K562 (cell line): ENCODE results near the gene MECP2. TPM values are rescaled to one million over a fixed set of nuclear protein-coding genes. Genes with fewer than 3 reads are reported as not detected.

ENCODE experiments used
- CLOCK ChIP-seq: fragments of 250-450 bp; sonication (Bioruptor Pico); IDR thresholded peaks from 2 replicates; pipeline ENCODE4 v1.4.0; 2020; ENCODE audit warnings: mild to moderate bottlenecking, moderate library complexity, borderline replicate concordance
- CTCFL ChIP-seq: IDR thresholded peaks from 2 replicates; pipeline ENCODE4 v1.6.1; 2011; ENCODE audit warnings: borderline replicate concordance, low read depth, mild to moderate bottlenecking, moderate library complexity, low read length; ENCODE audit not compliant: insufficient read depth, poor library complexity, severe bottlenecking
- FOXJ3 ChIP-seq: sonication (generic); formaldehyde crosslinking; IDR thresholded peaks from 2 replicates; pipeline ENCODE4 v1.4.0; 2020; ENCODE audit warnings: mild to moderate bottlenecking, missing genetic modification reagents
- GABPB2 ChIP-seq: fragments of 250-450 bp; sonication (Bioruptor Pico); conservative IDR thresholded peaks from 2 replicates; pipeline ENCODE4 v1.5.1; 2021; ENCODE audit warnings: mild to moderate bottlenecking
- GMEB1 ChIP-seq: fragments of 250-450 bp; sonication (Bioruptor Pico); IDR thresholded peaks from 2 replicates; pipeline ENCODE4 v1.4.0; 2020; ENCODE audit warnings: mild to moderate bottlenecking
- NCOA2 ChIP-seq, 2 experiments: fragments of 450-650 bp; IDR thresholded peaks; 2 replicates each; pipeline ENCODE4 v1.6.1; 2018; ENCODE audit warnings: mild to moderate bottlenecking in 2 of 2, moderate library complexity in 1 of 2; ENCODE audit not compliant: partially characterized antibody in 2 of 2
- NFRKB ChIP-seq: fragments of 450-650 bp; IDR thresholded peaks from 2 replicates; pipeline ENCODE4 v1.6.1; 2016; ENCODE audit warnings: low read depth
- RCOR1 ChIP-seq, 2 experiments: IDR thresholded peaks; 2 replicates each; pipeline ENCODE4 v1.6.1; 2012; ENCODE audit warnings: low read depth in 2 of 2, low read length in 2 of 2, borderline replicate concordance in 1 of 2, improper control_type of control experiment in 1 of 2
- RREB1 ChIP-seq: fragments of 250-450 bp; sonication (Bioruptor Pico); IDR thresholded peaks from 2 replicates; pipeline ENCODE4 v1.4.0; 2020
- TAF9B ChIP-seq: fragments of 450-650 bp; IDR thresholded peaks from 2 replicates; pipeline ENCODE4 v1.6.1; 2018; ENCODE audit warnings: mild to moderate bottlenecking; ENCODE audit not compliant: partially characterized antibody
- TFAM ChIP-seq: fragments of 250-450 bp; sonication (Bioruptor Pico); conservative IDR thresholded peaks from 2 replicates; pipeline ENCODE4 v1.5.0; 2021; ENCODE audit warnings: mild to moderate bottlenecking, moderate library complexity
- ZNF583 ChIP-seq: fragments of 250-450 bp; sonication (Bioruptor Pico); IDR thresholded peaks from 2 replicates; pipeline ENCODE4 v1.4.0; 2020
- ZNF785 ChIP-seq: fragments of 250-450 bp; sonication (Bioruptor Pico); IDR thresholded peaks from 2 replicates; pipeline ENCODE4 v1.4.0; 2020; ENCODE audit warnings: mild to moderate bottlenecking
- polyA plus RNA-seq, 8 experiments: library from polyadenylated mRNA; depleted of rRNA in 4 of 8; stranded (reverse) in 5 of 8; unstranded in 3 of 8; fragments of >200 nt; fragmentation: Nextera tagmentation in 2 of 8; fragmentation: Illumina TruSeq in 1 of 8; extraction: Ambion mirVana in 2 of 8; extraction: Trizol in 1 of 8; gene quantifications; 2 replicates each; pipeline versions ENCODE4 v1.2.1 to v1.2.3, GENCODE V29; 2011 to 2014; ENCODE audit warnings: inconsistent platforms in 1 of 8, missing spikeins in 1 of 8
- total RNA-seq, 7 experiments: library from RNA; depleted of rRNA in 6 of 7; stranded (reverse); fragments of >200 nt in 6 of 7; fragmentation: Illumina TruSeq in 2 of 7; extraction: Trizol in 2 of 7; gene quantifications; 2 replicates each; pipeline versions ENCODE4 v1.2.1 to v1.2.3, GENCODE V29; 2011 to 2021; ENCODE audit warnings: low replicate concordance in 1 of 7

Gene MECP2
- total and polyA plus RNA-seq, 9 of the 15 experiments (the other 6 are each of a cell fraction or from before 2014, with no cell fraction given): 2.1 to 50.9 (median 30.5) TPM

- TF ChIP-seq ZNF583 (CRISPR knock-in tag): no peak
- peak in 1 of 2 experiments; percentile 87; a peak in 3 of 4 replicates for TF ChIP-seq RCOR1 (IDR thresholded peaks at IDR 0.05; ENCODE audit: borderline replicate concordance in 1 of 2, low read depth in 2 of 2, low read length in 2 of 2)
- TF ChIP-seq NCOA2 (IDR thresholded peaks at IDR 0.05; ENCODE audit: partially characterized antibody in 2 of 2): no peak
- TF ChIP-seq TAF9B: peak; percentile 27
- 0 out of 2 replicates have a peak, but pooled peaks have one; percentile 54 for TF ChIP-seq NFRKB
- TF ChIP-seq GMEB1: no peak
- TF ChIP-seq CTCFL: no peak
- no peak for TF ChIP-seq CLOCK
- TF ChIP-seq ZNF785 (CRISPR knock-in tag): no peak
- no peak for TF ChIP-seq TFAM
- TF ChIP-seq FOXJ3: no peak
- no peak for TF ChIP-seq GABPB2 (CRISPR knock-in tag)
- 0 out of 2 replicates have a peak, but pooled peaks have one; percentile 41 for TF ChIP-seq RREB1 (CRISPR knock-in tag)
Observed at GRCh38 chrX:154123241-154124219, 26.0 kb upstream of the MECP2 start (continued).
